CMK (cell line): ENCODE data around the gene UMAD1.
"Not testable (repeated sequence)": the region's sequence is repeated elsewhere in the genome, so short reads cannot be mapped to it uniquely, and the experiment has no call there.

ENCODE experiments used
- DNase-seq: peaks from one replicate; pipeline ENCODE4 v3.0.0-alpha.2; 2010; ENCODE audit warnings: low read depth

The UMAD1 gene

GRCh38 chr7:7652798-7653540 lies 12.4 kb downstream of the UMAD1 start:
- DNase-seq, result no peak

- DNase-seq, result no peak
These were observed 13.1 kb downstream of the UMAD1 start for GRCh38 chr7:7653593-7654187.

- no peak for DNase-seq
These were observed 14.6 kb downstream of the UMAD1 start for GRCh38 chr7:7654964-7655715.

GRCh38 chr7:7656459-7656858 lies 15.9 kb downstream of the UMAD1 start:
- DNase-seq, result not testable (repeated sequence)

GRCh38 chr7:7662527-7662926 lies 22.0 kb downstream of the UMAD1 start:
- DNase-seq, result no peak

- no peak for DNase-seq
These were observed 23.7 kb downstream of the UMAD1 start for GRCh38 chr7:7664291-7664690.

- no peak for DNase-seq
These were observed 24.5 kb downstream of the UMAD1 start for GRCh38 chr7:7665031-7665430.

GRCh38 chr7:7667187-7667586 lies 26.6 kb downstream of the UMAD1 start:
- DNase-seq, result no peak

- DNase-seq, result no peak
These were observed 28.2 kb downstream of the UMAD1 start for GRCh38 chr7:7668706-7669105.

- DNase-seq, result no peak
These were observed 29.9 kb downstream of the UMAD1 start for GRCh38 chr7:7670490-7670889.

- no peak for DNase-seq
These were observed 30.8 kb downstream of the UMAD1 start for GRCh38 chr7:7671361-7671760.

- no peak for DNase-seq
These were observed 32.1 kb downstream of the UMAD1 start for GRCh38 chr7:7672545-7673239.

GRCh38 chr7:7673240-7673550 lies 32.6 kb downstream of the UMAD1 start:
- DNase-seq, result no peak

- no peak for DNase-seq
These were observed 35.1 kb downstream of the UMAD1 start for GRCh38 chr7:7675686-7676085.

- DNase-seq, result not testable (repeated sequence)
These were observed 39.1 kb downstream of the UMAD1 start for GRCh38 chr7:7679640-7680039.

- DNase-seq, result no peak
These were observed 40.8 kb downstream of the UMAD1 start for GRCh38 chr7:7681191-7681935.

GRCh38 chr7:7681936-7682329 lies 41.4 kb downstream of the UMAD1 start:
- DNase-seq, result no peak

GRCh38 chr7:7682861-7683260 lies 42.3 kb downstream of the UMAD1 start:
- no peak for DNase-seq

- no peak for DNase-seq
These were observed 46.4 kb downstream of the UMAD1 start for GRCh38 chr7:7686811-7687508.

GRCh38 chr7:7687800-7688199 lies 47.2 kb downstream of the UMAD1 start:
- no peak for DNase-seq

GRCh38 chr7:7688310-7688709 lies 47.8 kb downstream of the UMAD1 start:
- no peak for DNase-seq
